GM19468 (cell line): ENCODE data around the gene ERC1.
"Not testable (repeated sequence)": the region's sequence is repeated elsewhere in the genome, so short reads cannot be mapped to it uniquely, and the experiment has no call there.

ENCODE experiments used
- ATAC-seq: cut with Tn5 transposase; IDR thresholded peaks from one replicate; pipeline ENCODE4 v1.9.1; 2021; ENCODE audit warnings: mild to moderate bottlenecking, moderate library complexity, moderate number of reproducible peaks; ENCODE audit not compliant: unreplicated experiment; ENCODE audit errors: extremely low read depth

ERC1 gene

DNA sequence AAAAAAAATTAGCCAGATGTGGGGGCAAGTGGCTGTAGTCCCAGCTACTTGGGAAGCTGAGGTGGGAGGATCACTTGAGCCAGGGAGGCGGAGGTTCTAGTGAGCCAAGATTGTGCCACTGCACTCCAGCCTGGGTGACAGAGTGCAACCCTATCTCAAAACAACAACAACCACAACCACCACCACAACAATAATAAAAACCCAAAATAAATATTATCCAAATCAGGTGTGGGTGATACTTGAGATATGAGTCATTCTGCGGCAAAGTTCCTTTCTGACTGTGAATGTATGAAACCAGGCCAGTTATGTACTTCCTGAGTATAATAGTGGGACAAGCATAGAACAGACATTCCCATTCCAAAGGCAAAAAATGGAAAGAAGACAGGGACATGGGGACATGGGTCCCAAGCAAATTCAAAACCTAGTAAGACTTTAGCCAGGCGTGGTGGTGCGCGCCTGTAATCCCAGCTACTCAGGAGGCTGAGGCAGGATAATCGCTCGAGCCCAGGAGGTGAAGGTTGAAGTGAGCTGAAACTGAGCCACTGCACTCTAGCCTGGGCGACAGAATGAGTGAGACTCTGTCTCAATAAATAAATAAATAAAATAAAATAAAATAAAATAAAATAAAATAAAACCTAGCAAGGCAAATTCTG lies 9.7 kb upstream of the ERC1 start:
- no peak for ATAC-seq

DNA sequence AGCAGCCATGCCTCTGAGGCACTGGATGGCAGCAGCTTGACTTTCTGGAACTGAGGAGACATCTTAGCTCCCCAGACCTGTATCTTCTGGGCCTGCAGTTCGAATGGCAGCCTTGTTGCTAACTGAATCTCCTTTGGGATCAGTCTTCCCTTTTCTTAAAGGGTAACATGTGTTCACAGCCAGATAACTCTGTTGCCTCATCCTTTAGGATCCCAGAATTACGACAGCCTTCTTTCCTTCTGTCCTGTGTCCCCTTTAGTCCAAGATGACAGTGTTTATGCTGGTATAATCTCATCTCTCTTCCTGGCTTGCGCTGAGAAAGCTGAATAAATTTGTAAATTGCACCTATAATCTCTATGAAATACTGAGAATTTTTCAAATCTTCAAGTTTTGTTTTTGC lies 9.1 kb upstream of the ERC1 start:
- no peak for ATAC-seq

- ATAC-seq: no peak
Measured at GRCh38 chr12:988646-989045, 2.4 kb upstream of the ERC1 start.

GRCh38 chr12:989051-989450 lies 2.0 kb upstream of the ERC1 start:
- no peak for ATAC-seq

- no peak for ATAC-seq
Measured at GRCh38 chr12:989751-990660, 1.0 kb upstream of the ERC1 start.

DNA sequence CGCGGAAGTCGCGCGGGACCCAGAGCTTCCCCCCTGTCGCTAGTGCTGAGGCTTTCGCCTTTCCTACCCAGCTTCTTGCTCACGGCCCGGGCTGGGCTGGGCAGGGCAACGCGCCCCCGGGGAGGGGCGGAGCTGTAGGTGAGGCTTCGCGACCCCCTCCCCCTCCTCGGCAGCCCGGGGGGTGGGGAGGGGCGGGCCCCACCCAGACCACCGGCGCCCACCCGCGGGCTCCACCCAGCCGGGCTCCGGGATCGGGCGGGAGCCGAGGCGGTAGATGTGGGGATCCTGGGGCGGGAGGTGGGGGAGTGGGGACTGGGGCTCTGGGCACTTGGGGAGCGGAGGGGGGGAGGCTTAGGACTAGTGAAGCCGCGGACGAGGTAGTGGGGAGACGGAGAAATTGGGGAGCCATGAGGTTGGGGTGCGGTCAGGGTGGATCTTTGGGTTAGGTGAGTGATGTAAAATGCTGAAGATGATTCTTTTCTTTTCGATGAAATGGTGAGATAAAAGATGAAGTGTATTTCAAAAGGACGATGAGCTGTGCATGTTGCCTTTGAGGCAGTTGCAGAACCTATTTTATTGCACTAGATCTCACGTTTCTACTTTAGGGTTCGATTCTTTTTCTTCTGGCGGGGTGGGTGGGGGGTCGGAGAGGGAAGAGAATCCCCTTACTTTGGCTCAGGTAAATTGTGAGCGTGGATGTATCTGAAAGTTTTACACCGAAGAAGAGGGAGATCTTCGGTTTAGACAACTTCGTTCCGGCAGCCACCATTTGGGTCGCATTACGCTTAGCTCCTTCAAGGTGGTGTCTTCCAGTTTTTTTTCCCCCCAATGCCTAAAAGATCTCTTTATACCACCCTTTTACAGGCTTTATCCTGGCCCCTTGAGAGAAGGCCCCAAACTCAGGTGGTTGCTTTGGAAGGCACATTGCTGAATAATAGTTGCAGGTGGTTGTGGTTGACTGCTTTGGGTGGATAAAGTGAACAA lies 619 bp downstream of the ERC1 start:
- no peak for ATAC-seq

GRCh38 chr12:992647-993046 lies 1.6 kb downstream of the ERC1 start:
- no peak for ATAC-seq

GRCh38 chr12:996881-997280 lies 5.9 kb downstream of the ERC1 start:
- no peak for ATAC-seq

- no peak for ATAC-seq
Measured at GRCh38 chr12:997505-997904, 6.5 kb downstream of the ERC1 start.

DNA sequence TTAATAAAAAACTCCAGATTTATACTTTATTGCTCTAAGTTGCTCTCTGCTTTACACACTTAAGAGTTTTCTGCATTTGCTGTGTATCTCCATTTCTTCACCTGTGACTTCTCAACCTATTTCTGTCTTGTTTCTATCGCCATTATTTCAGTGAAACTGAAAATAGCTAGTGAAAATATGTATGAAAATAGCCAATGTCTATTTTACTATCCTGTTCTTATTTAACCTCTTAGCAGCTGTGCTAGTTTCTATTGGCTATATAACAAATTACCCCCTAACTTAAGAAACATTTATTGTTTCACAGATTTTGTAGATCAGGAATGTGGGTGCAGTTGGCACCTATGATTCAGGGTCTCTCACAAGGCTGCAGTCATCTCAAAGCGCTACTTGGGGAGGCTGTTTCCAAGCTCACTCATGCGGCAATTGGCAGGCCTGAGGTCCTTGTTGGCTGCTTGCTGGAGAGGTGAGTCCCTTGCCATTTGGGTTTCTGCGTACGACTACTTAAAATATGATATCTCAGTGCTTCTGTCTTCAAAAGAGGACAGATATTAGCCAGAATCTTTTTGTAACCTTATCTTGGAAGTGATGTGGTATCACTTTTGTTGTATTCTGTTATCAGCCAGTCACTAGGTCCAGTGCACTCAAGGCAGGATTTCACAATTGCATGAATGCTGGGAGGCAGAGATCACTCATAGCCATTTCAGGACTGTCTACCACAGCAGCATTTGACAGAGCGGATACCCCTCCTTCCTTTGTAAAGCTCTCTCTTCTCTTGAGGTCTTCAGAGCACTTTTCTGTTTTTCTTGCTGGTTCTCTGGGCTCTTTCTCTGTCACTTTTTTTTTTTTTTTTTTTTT lies 7.2 kb downstream of the ERC1 start:
- peak; percentile 46 for ATAC-seq

DNA sequence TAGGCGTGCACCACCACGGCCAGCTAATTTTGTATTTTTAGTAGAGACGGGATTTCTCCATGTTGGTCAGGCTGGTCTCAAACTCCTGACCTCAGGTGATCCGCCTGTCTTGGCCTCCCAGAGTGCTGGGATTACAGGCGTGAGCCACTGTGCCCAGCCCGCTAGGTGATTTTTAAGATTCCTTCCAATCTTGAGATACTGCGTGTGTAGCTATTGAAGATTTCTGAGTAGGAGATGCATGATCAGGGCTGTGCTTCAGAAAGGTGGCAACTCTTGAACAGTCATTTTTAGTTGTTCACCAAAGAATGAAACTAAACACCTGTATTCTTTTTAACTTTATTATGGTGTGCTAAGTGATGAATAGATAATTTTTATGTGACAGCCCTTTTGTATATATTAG lies 8.7 kb downstream of the ERC1 start:
- not testable (repeated sequence) for ATAC-seq

- ATAC-seq: no peak
Measured at GRCh38 chr12:1001507-1001906, 10.5 kb downstream of the ERC1 start.

- ATAC-seq: no peak
Measured at GRCh38 chr12:1003600-1004271, 12.7 kb downstream of the ERC1 start.

GRCh38 chr12:1006255-1006654 lies 15.2 kb downstream of the ERC1 start:
- ATAC-seq: no peak

- no peak for ATAC-seq
Measured at GRCh38 chr12:1007276-1007675, 16.3 kb downstream of the ERC1 start.

DNA sequence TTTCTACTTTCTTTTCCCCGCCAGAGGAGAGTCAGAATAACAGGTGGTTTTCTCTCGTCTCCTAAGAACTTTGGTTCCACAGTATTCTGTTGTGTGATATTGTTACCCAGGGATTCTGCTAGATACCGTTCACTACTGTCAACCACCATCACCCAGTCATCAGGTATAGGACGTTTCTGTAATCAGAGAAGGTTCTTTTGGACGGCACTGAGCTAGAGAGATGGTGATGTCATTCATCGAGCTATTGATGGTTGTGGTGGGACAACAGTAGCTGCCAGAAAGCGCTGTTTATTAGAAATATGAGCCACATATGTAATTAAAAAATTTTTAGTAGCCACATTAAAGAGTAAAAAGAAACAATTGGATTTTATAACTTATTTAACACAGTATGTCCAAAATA lies 17.0 kb downstream of the ERC1 start:
- ATAC-seq: no peak

GRCh38 chr12:1011091-1011490 lies 20.1 kb downstream of the ERC1 start:
- ATAC-seq: no peak

DNA sequence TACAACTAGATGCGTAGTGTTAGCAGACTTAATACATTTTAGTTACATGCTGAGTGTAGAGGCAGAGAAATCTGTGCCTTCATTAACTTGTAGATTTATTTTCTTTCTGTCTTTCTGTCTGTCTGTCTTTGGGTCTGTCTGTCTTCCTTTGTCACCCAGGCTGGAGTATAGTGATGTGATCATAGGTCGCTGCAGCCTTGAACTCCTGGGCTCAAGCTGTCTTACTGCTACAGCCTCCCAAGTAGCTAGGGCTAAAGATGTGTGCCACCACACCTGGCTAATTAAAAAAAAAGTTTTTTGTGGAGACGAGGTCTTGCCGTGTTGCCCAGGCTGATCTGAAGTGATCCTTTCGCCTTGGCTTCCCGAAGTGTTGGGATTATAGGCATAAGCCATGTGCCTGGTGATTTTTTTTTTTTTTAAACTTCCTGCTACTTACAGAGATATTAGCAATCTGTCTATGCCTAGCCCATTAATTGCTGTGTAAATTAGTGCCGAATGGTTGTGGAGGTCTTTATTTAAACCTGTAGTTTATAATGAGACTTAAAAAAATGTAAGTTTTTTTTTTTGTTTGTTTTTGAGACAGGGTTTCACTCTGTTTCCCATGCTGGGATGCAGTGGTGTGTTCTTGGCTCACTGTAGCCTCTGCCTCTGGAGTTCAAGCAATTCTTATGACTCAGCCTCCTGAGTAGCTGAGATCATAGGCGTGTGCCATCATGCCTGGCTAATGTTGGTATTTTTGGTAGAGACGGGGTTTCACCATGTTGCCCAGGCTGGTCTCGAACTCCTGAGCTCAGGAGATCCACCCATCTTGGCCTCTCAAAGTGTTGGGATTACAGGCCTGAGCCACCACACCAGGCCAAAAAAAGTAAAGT lies 22.8 kb downstream of the ERC1 start:
- no peak for ATAC-seq
